GM12891 (cell line): ENCODE measurements around the gene CABLES1.

Experiments used
- POLR2A ChIP-seq: IDR thresholded peaks from 2 replicates; pipeline ENCODE4 v1.6.1; 2011; ENCODE audit warnings: low read depth, low read length, control low read depth
- POLR2AphosphoS5 ChIP-seq: IDR thresholded peaks from 2 replicates; pipeline ENCODE4 v1.6.1; 2011; ENCODE audit warnings: low read depth, low read length, control low read depth

DNA sequence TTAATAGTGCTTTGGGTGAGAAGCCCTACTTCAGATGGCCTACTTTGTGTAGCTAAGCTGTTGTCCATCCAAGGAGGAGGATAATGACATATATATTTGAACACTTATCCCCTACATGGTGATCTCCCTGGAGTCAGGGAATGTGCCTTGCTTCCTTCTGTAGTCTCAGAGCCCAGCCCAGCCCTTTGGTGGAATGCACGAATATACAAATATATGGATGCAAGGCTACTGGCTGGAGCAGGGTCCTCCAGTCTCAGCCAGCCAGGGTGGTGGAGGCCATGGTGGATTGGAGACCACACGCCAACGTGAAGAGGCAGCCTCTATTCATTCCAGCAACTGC is 167.2 kb downstream of the CABLES1 start:
- TF ChIP-seq POLR2AphosphoS5 = no peak
- TF ChIP-seq POLR2A = no peak
